ENCODE results near the gene PGAM5.
A peak's percentile ranks its signal among the peaks of the same experiment; 100 is the strongest.
"Not testable (repeated sequence)": the region's sequence is repeated elsewhere in the genome, so short reads cannot be mapped to it uniquely, and the experiment has no call there.

The PGAM5 gene

DNA sequence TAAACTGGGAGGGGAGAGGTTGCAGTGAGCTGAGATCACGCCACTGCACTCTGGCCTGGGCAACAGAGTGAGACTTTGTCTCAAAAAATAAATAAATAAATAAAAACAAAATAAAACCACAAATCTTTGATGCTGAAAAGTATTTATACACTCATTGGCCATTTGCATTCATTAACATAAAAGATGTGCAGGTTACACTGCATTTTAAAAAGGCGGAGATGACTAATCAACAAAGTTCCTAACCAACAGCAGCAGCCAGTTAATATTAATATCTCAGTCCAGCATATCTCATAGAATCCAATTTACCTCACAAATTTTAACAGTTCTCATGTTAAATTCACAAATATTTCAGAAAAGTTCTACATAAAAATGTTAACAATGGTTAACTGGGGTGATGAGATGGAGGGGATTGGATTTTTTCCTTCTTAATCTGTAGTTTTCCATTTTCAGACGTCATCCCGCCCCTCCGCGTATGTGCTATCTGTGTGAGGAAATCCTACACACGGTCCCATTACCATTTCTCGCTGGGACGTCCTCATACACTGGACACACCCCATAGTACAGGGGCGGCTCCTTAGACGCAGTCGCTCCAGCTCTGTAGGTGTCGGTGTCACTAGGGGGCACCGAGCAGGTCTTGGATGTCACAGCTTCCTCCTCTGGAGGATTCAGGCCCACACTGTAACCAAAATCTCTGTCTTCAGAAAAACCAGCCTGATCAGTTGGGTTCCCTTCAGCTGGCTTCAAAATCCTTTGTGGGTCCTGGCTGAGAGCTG lies 43.7 kb downstream of the PGAM5 start:
- no peak overlapping the region for H3K4me3 ChIP-seq (ENCODE audit: low read length)
- H3K79me2 ChIP-seq (ENCODE audit: control insufficient read depth, low read length) = peaks cover 95% of the 10 kb centered on the region
- TF ChIP-seq EZH2phosphoT487 (IDR thresholded peaks at IDR 0.05; ENCODE audit: borderline replicate concordance, low read length) = no peak
- TF ChIP-seq, protein P1, sequence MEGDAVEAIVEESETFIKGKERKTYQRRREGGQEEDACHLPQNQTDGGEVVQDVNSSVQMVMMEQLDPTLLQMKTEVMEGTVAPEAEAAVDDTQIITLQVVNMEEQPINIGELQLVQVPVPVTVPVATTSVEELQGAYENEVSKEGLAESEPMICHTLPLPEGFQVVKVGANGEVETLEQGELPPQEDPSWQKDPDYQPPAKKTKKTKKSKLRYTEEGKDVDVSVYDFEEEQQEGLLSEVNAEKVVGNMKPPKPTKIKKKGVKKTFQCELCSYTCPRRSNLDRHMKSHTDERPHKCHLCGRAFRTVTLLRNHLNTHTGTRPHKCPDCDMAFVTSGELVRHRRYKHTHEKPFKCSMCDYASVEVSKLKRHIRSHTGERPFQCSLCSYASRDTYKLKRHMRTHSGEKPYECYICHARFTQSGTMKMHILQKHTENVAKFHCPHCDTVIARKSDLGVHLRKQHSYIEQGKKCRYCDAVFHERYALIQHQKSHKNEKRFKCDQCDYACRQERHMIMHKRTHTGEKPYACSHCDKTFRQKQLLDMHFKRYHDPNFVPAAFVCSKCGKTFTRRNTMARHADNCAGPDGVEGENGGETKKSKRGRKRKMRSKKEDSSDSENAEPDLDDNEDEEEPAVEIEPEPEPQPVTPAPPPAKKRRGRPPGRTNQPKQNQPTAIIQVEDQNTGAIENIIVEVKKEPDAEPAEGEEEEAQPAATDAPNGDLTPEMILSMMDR (IDR thresholded peaks at IDR 0.05; ENCODE audit: low read depth, low read length, poor library complexity, severe bottlenecking) = no peak
- H3K9me3 ChIP-seq (ENCODE audit: control insufficient read depth, insufficient read depth, low read length) = no peaks in the 10 kb centered on the region
- peaks cover 6% of the 10 kb centered on the region; the same call in 1 of the 2 replicates for H4K20me1 ChIP-seq (ENCODE audit: control insufficient read depth, insufficient read depth, low read depth, low read length)
- H3F3A ChIP-seq (ENCODE audit: control insufficient read depth, insufficient read depth) = no peaks in the 10 kb centered on the region
- H3K9me2 ChIP-seq (replicated peaks; ENCODE audit: control insufficient read depth, low read length) = no peaks in the 10 kb centered on the region
- H3K27ac ChIP-seq (ENCODE audit: low read depth, low read length) = no peak overlapping the region
- no peaks in the 10 kb centered on the region for H3K27me3 ChIP-seq (ENCODE audit: control insufficient read depth, low read length)
- H3K4me2 ChIP-seq (ENCODE audit: low read length) = no peak overlapping the region
- H3K36me3 ChIP-seq (ENCODE audit: control insufficient read depth, low read length) = peaks cover 87% of the 10 kb centered on the region
- H3K4me1 ChIP-seq (ENCODE audit: control insufficient read depth, low read length) = no peaks in the 10 kb centered on the region

DNA sequence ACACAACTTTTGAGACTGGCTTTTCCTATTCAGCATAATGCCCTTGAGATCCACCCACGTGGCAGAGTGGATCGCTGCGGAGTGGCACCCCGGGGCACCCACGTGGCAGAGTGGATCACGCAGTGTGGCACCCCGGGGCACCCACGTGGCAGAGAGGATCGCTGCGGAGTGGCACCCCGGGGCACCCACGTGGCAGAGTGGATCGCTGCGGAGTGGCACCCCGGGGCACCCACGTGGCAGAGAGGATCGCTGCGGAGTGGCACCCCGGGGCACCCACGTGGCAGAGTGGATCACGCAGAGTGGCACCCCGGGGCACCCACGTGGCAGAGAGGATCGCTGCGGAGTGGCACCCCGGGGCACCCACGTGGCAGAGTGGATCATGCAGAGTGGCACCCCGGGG lies 48.2 kb downstream of the PGAM5 start:
- not testable (repeated sequence) for H3K27me3 ChIP-seq (ENCODE audit: control insufficient read depth, low read length); H3K4me3 ChIP-seq (ENCODE audit: low read length); H3K27ac ChIP-seq (ENCODE audit: low read depth, low read length); H3K9me3 ChIP-seq (ENCODE audit: control insufficient read depth, insufficient read depth, low read length); H3K9me2 ChIP-seq (replicated peaks; ENCODE audit: control insufficient read depth, low read length); H3K4me2 ChIP-seq (ENCODE audit: low read length); H3F3A ChIP-seq (ENCODE audit: control insufficient read depth, insufficient read depth)
- Histone ChIP-seq H3K79me2 (ENCODE audit: control insufficient read depth, low read length) (peaks cover 96% of the 10 kb centered on the region), H3K4me1 (ENCODE audit: control insufficient read depth, low read length) (peaks cover 19% of the 10 kb centered on the region), H3K36me3 (ENCODE audit: control insufficient read depth, low read length) (peaks cover 74% of the 10 kb centered on the region), H4K20me1 (ENCODE audit: control insufficient read depth, insufficient read depth, low read depth, low read length) (peaks cover 18% of the 10 kb centered on the region)

DNA sequence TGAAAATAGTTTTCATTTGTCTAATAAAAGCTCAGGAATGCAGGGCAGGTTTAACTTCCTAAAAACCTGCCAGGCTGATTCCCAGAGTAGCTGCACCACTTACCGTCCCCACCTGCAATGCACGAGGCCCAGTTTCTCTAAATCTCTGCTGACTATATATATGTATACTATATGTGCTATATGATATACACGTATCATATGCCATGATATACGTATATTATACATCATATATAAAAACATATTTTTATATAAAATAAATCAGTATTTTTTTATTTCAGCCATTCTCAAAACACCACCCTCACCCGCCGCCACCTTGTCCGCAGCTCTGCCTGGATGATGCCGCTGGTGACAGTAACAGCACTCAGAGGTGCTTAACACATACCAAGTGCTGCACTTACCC lies 48.7 kb downstream of the PGAM5 start:
- Histone ChIP-seq H3K79me2 (ENCODE audit: control insufficient read depth, low read length) (peaks cover 96% of the 10 kb centered on the region), H4K20me1 (ENCODE audit: control insufficient read depth, insufficient read depth, low read depth, low read length) (peaks cover 16% of the 10 kb centered on the region), H3K9me3 (ENCODE audit: control insufficient read depth, insufficient read depth, low read length) (no peaks in the 10 kb centered on the region), H3K4me3 (ENCODE audit: low read length) (no peak overlapping the region), H3K27me3 (ENCODE audit: control insufficient read depth, low read length) (no peaks in the 10 kb centered on the region), H3K9me2 (replicated peaks; ENCODE audit: control insufficient read depth, low read length) (no peaks in the 10 kb centered on the region), H3K27ac (ENCODE audit: low read depth, low read length) (no peak overlapping the region), H3K4me1 (ENCODE audit: control insufficient read depth, low read length) (peaks cover 25% of the 10 kb centered on the region), H3K4me2 (ENCODE audit: low read length) (peak overlapping the region; percentile 84; the same call in 1 of the 2 replicates), H3K36me3 (ENCODE audit: control insufficient read depth, low read length) (peaks cover 77% of the 10 kb centered on the region), H3F3A (ENCODE audit: control insufficient read depth, insufficient read depth) (peaks cover 10% of the 10 kb centered on the region)
- TF ChIP-seq EZH2phosphoT487 (IDR thresholded peaks at IDR 0.05; ENCODE audit: borderline replicate concordance, low read length) = no peak
- TF ChIP-seq, protein P1 (IDR thresholded peaks at IDR 0.05; ENCODE audit: low read depth, low read length, poor library complexity, severe bottlenecking) = no peak

All from DOHH2 (cell line).